ENCODE data around the gene MPRIP.
A peak's percentile ranks its signal among the peaks of the same experiment; 100 is the strongest.

MPRIP gene

DNA sequence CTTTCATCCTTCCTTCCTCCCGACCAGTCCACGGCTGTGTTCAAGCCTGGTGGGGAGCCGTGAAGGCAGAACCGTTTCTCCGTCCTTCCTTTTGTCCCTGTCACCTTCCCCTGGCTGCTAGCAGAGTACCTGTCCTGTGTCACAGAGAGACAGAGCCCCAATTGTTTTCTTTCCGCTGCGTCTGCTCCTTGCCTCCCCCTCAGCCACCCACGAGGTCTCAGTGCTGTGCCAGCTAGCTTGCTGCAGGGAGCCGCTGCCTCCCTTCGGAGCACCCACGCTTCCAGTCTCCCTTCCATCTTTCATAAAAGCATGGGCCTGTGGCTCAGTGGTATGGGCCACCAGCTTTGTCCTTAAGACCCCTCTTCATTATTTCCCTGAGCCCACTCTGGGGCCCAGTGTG lies 62.2 kb downstream of the MPRIP start:
- Mint-ChIP-seq H3K4me3 (no peak overlapping the region), H3K9me3 (ENCODE audit: low read depth) (no peaks in the 10 kb centered on the region), H3K36me3 (no peaks in the 10 kb centered on the region), H3K27ac (peak overlapping the region; percentile 54), H3K4me1 (ENCODE audit: low read depth) (peaks cover 43% of the 10 kb centered on the region), H3K27me3 (no peaks in the 10 kb centered on the region)

DNA sequence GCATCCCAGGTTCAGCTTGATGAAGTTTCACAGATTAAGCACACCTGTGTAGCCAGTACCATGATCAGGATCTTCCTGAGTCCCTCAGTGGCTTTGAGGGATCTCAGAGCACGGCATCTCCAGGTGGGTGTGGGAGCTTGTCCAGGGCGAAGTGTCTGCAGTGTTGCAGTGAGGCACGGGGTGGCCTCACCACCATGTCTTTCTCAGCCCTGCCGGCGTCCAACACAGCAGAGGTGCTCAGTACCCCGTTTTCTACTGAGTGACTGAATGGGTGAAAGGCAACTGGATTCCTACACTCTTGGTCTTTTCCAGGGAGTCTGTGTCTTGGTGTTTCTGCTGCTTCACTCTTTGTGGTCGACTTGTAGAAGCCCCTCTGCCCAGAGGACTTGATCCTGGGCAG lies 63.7 kb downstream of the MPRIP start:
- Mint-ChIP-seq H3K27me3 (no peaks in the 10 kb centered on the region), H3K4me3 (no peak overlapping the region), H3K4me1 (ENCODE audit: low read depth) (peaks cover 56% of the 10 kb centered on the region), H3K36me3 (no peaks in the 10 kb centered on the region), H3K9me3 (ENCODE audit: low read depth) (no peaks in the 10 kb centered on the region), H3K27ac (no peak overlapping the region)

DNA sequence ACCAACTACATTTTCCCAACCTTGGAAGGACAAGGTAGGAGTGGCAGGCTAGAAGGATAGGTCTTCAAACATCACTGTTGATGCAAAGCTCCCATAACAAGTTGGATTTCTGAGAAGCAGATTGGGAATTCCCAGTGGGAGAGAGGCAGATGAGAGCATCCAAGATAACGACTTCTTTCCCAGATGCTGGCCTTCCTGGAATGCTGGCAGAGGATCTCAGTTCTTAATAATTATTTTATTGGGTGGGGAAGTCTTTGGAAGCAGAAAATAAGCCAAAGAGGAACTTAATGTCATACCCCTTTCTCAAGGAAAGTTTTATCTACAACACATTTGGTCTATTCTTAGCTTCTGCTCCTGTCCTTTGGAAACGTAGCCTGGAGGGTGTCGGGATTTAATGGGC lies 64.5 kb downstream of the MPRIP start:
- Mint-ChIP-seq H3K4me1 (ENCODE audit: low read depth) (peaks cover 58% of the 10 kb centered on the region), H3K27me3 (no peaks in the 10 kb centered on the region), H3K36me3 (no peaks in the 10 kb centered on the region), H3K27ac (peak overlapping the region; percentile 22), H3K9me3 (ENCODE audit: low read depth) (no peaks in the 10 kb centered on the region), H3K4me3 (no peak overlapping the region)

- peaks cover 62% of the 10 kb centered on the region for H3K4me1 Mint-ChIP-seq (ENCODE audit: low read depth)
- no peaks in the 10 kb centered on the region for H3K27me3 Mint-ChIP-seq
- H3K4me3 Mint-ChIP-seq, result no peak overlapping the region
- peak overlapping the region; percentile 22 for H3K27ac Mint-ChIP-seq
- no peaks in the 10 kb centered on the region for H3K9me3 Mint-ChIP-seq (ENCODE audit: low read depth)
- H3K36me3 Mint-ChIP-seq, result no peaks in the 10 kb centered on the region
These were observed 65.0 kb downstream of the MPRIP start for GRCh38 chr17:17107281-17107680.

- H3K27ac Mint-ChIP-seq, result peak overlapping the region; percentile 23
- H3K9me3 Mint-ChIP-seq (ENCODE audit: low read depth), result no peaks in the 10 kb centered on the region
- no peaks in the 10 kb centered on the region for H3K27me3 Mint-ChIP-seq
- peaks cover 61% of the 10 kb centered on the region for H3K4me1 Mint-ChIP-seq (ENCODE audit: low read depth)
- no peaks in the 10 kb centered on the region for H3K36me3 Mint-ChIP-seq
- no peak overlapping the region for H3K4me3 Mint-ChIP-seq
These were observed 65.7 kb downstream of the MPRIP start for GRCh38 chr17:17107891-17108431.

DNA sequence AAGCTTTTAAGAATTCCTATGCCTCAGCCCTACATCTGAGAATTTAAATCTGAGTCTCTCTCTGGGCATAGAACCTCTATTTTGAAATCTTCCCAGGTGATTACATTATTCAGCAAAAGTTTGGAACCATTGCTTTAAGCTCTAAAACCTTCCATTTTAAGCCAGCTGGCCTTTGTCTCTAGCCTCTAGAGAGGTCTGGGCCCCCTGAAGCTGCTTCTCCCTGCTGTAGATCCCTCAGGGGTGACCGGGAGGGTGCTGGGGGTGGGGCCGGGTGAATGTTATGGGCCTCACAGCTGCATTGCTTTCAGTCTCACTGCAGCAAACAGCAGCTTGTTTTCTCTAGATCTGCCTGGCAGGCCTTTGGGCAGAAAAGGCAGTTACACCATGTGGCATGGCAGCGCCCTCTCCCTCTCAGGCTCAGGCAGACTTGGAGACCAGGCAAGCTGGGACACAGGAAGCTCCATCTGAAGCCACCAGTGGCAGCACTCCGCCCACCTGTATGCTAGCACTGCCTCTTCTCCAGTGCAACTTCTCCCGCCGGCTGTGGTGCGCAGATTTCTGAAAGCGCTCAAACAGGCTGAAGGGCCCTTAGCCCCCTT lies 66.3 kb downstream of the MPRIP start:
- Mint-ChIP-seq H3K4me1 (ENCODE audit: low read depth) (peaks cover 64% of the 10 kb centered on the region), H3K27ac (peak overlapping the region; percentile 59), H3K27me3 (no peaks in the 10 kb centered on the region), H3K4me3 (no peak overlapping the region), H3K9me3 (ENCODE audit: low read depth) (no peaks in the 10 kb centered on the region), H3K36me3 (no peaks in the 10 kb centered on the region)

DNA sequence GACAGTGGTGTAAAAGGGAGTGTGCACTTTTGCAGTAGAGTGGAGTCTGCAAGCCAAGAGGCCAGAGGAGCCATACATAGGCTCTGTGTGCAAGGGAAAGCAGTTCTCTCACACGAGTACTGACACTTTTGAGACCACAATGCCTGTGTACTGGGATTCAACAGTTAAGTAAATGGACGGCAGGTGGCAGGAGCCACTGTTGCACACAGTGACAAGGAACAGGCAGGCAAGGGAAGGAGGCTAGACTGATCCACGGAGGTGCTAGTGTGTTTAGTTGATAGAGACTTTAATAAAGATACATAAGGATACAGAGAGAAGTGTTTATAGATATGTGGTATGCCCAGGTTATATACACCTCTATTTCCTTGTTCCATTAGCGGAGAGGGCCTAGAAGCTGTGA lies 67.0 kb downstream of the MPRIP start:
- Mint-ChIP-seq H3K27ac (peak overlapping the region; percentile 85), H3K36me3 (no peaks in the 10 kb centered on the region), H3K27me3 (no peaks in the 10 kb centered on the region)

DNA sequence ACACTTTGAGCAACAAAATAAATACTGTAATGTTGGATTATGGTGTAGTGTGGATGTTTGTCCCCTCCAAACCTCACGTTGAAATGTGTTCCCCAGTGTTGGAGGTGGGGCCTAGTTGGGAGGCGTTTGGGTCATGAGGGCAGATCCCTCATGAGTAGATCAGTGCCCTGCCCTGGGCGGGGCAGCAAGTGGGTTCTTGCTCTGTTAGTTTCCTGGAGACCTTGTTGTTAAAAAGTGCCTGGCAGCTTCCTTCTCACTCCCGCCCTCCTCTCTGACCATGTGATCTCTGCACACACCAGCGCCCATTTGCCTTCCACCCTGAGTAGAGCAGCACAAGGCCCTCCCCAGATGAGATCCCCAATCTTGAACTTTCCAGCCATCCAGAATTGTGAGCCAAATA lies 67.7 kb downstream of the MPRIP start:
- peak overlapping the region; percentile 85 for H3K27ac Mint-ChIP-seq
- H3K4me1 Mint-ChIP-seq (ENCODE audit: low read depth), result peaks cover 66% of the 10 kb centered on the region
- no peaks in the 10 kb centered on the region for H3K36me3 Mint-ChIP-seq
- H3K27me3 Mint-ChIP-seq, result no peaks in the 10 kb centered on the region
- H3K9me3 Mint-ChIP-seq (ENCODE audit: low read depth), result no peaks in the 10 kb centered on the region
- peak overlapping the region; percentile 46 for H3K4me3 Mint-ChIP-seq

More for the DNA sequence above, 67.0 kb downstream of the MPRIP start:
- Mint-ChIP-seq H3K4me3 (peak overlapping the region; percentile 30), H3K4me1 (ENCODE audit: low read depth) (peaks cover 65% of the 10 kb centered on the region), H3K9me3 (ENCODE audit: low read depth) (no peaks in the 10 kb centered on the region)

DNA sequence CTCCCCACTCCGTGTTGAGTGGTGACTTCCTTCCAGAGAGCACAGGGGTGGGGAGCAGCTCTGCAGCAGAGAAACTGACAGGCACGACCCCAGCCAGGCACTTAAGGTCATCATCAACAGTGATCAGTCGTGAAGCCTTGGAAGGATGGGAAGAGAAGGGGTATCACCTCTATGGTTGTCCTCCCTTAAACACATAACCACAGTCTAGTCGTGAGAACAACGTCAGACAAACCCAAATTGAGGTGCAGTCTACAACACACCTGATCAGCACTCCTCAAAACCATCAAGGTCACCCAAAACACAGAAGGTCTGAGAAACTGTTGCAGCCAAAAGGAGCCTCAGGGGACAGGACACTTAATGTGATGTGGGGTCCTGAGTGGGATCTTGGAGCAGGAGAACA lies 68.3 kb downstream of the MPRIP start:
- Mint-ChIP-seq H3K4me1 (ENCODE audit: low read depth) (peaks cover 71% of the 10 kb centered on the region), H3K4me3 (no peak overlapping the region), H3K27ac (no peak overlapping the region), H3K27me3 (no peaks in the 10 kb centered on the region), H3K36me3 (no peaks in the 10 kb centered on the region), H3K9me3 (ENCODE audit: low read depth) (no peaks in the 10 kb centered on the region)

- H3K9me3 Mint-ChIP-seq (ENCODE audit: low read depth), result no peaks in the 10 kb centered on the region
- no peaks in the 10 kb centered on the region for H3K36me3 Mint-ChIP-seq
- H3K4me3 Mint-ChIP-seq, result no peak overlapping the region
- H3K27me3 Mint-ChIP-seq, result no peaks in the 10 kb centered on the region
- H3K27ac Mint-ChIP-seq, result no peak overlapping the region
- peaks cover 75% of the 10 kb centered on the region for H3K4me1 Mint-ChIP-seq (ENCODE audit: low read depth)
These were observed 69.4 kb downstream of the MPRIP start for GRCh38 chr17:17111401-17112393.

- Mint-ChIP-seq H3K9me3 (ENCODE audit: low read depth) (no peaks in the 10 kb centered on the region), H3K4me3 (no peak overlapping the region), H3K36me3 (no peaks in the 10 kb centered on the region), H3K27ac (no peak overlapping the region), H3K4me1 (ENCODE audit: low read depth) (peaks cover 72% of the 10 kb centered on the region), H3K27me3 (no peaks in the 10 kb centered on the region)
These were observed 70.5 kb downstream of the MPRIP start for GRCh38 chr17:17112628-17113200.

DNA sequence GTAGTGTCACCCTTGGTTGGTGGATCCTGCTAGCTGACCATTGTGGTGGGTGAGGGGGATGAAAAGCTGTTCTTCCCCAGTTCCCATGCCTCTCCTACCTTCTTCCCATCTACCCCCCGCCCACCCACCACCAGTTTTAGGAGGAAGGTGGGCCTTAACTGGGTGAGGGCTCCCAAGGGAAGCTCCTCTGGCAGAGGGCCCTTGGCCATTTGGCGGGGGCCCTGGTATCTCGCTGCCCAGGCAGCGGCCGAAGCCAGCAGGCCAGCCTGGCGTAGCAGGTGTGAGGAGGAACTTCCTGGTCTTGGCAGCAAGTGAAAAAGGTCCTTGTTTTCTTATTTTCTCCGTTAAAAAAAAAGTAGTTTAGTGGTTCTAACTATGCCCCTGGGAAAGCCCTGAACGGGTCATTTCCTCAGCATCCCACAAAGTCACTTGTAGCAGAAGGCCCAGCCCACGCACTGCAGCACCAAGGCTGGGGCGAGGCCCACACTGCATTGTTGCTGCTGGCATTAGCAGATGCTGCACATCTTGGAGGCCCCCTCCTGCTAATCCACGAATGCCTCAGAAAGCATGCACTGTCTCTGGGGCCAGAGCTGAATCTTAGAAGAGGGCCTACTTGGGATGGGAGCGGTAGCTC lies 72.5 kb downstream of the MPRIP start:
- H3K4me1 Mint-ChIP-seq (ENCODE audit: low read depth), result peaks cover 71% of the 10 kb centered on the region
- no peaks in the 10 kb centered on the region for H3K9me3 Mint-ChIP-seq (ENCODE audit: low read depth)
- H3K36me3 Mint-ChIP-seq, result no peaks in the 10 kb centered on the region
- H3K27ac Mint-ChIP-seq, result no peak overlapping the region
- no peaks in the 10 kb centered on the region for H3K27me3 Mint-ChIP-seq
- H3K4me3 Mint-ChIP-seq, result no peak overlapping the region

DNA sequence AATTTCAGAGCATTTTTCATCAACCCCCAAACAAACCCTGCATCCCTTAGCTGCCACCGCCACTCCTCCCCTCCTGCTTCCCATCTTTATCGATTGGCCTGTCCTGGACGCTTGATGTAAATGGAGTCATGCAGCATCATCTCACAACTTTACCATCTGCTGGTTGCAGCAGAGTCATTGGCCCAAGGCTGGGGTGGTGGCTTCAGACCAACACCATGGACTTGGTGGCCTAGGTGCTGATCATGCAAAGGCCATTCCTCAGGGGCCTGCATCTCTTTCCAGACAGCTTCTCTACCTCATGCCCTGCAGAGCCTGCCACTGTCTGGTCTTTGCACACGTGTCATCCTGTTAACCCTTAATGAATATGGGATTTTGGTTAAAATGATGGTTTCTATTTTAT lies 73.4 kb downstream of the MPRIP start:
- Mint-ChIP-seq H3K4me1 (ENCODE audit: low read depth) (peaks cover 71% of the 10 kb centered on the region), H3K4me3 (no peak overlapping the region), H3K27me3 (no peaks in the 10 kb centered on the region), H3K27ac (peak overlapping the region; percentile 34), H3K36me3 (no peaks in the 10 kb centered on the region), H3K9me3 (ENCODE audit: low read depth) (no peaks in the 10 kb centered on the region)

- Mint-ChIP-seq H3K4me3 (no peak overlapping the region), H3K36me3 (no peaks in the 10 kb centered on the region), H3K4me1 (ENCODE audit: low read depth) (peaks cover 75% of the 10 kb centered on the region), H3K27ac (no peak overlapping the region), H3K9me3 (ENCODE audit: low read depth) (no peaks in the 10 kb centered on the region), H3K27me3 (no peaks in the 10 kb centered on the region)
These were observed 74.1 kb downstream of the MPRIP start for GRCh38 chr17:17116406-17116805.

DNA sequence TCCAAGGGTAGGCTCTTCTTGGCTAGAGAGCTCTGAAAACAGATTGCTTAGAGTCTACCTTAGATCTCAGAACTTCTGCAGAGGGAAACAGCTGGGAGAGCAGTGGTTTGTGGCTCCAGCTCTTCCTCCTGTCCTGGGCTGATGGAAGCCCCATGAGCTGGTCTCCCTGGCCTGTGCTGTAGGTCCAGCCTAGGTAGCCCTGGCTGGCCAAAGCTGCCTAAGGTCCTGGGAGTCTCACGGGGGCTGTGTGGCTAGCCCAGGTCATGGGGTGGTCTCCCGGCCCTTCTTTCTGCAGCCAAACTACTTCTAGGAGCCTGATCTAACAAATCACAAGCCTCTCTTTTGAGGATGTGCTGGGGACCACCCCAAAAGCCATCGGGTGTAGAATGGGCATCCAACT lies 75.7 kb downstream of the MPRIP start:
- no peaks in the 10 kb centered on the region for H3K9me3 Mint-ChIP-seq (ENCODE audit: low read depth)
- H3K27me3 Mint-ChIP-seq, result no peaks in the 10 kb centered on the region
- H3K4me1 Mint-ChIP-seq (ENCODE audit: low read depth), result peaks cover 81% of the 10 kb centered on the region
- H3K36me3 Mint-ChIP-seq, result no peaks in the 10 kb centered on the region
- no peak overlapping the region for H3K4me3 Mint-ChIP-seq
- peak overlapping the region; percentile 59 for H3K27ac Mint-ChIP-seq

Data from activated naive CD8-positive, alpha-beta T cell (primary cell).